Measurements from ENCODE around the gene FMNL3.
A peak's percentile ranks its signal among the peaks of the same experiment; 100 is the strongest.

Gene FMNL3

GRCh38 chr12:49636979-49637755 is 70.0 kb downstream of the FMNL3 start:
- in situ Hi-C loops (cut with HindIII; ENCODE audit: low pct_unique_long_range_greater_than_20kb, low sequenced_read_pairs) = no loop called here
- DNase-seq (ENCODE audit: low read depth in 1 of 2, low spot score in 1 of 2) = peak; percentile 73 to 74
- TF ChIP-seq JUND (IDR thresholded peaks at IDR 0.05; ENCODE audit: low read depth) = no peak

GRCh38 chr12:49636574-49636973 is 70.6 kb downstream of the FMNL3 start:
- DNase-seq (ENCODE audit: low read depth in 1 of 2, low spot score in 1 of 2) = no peak
- in situ Hi-C loops (cut with HindIII; ENCODE audit: low pct_unique_long_range_greater_than_20kb, low sequenced_read_pairs) = no loop called here
- no peak for TF ChIP-seq JUND (IDR thresholded peaks at IDR 0.05; ENCODE audit: low read depth)

- DNase-seq (ENCODE audit: low read depth in 1 of 2, low spot score in 1 of 2) = no peak
- in situ Hi-C loops (cut with HindIII; ENCODE audit: low pct_unique_long_range_greater_than_20kb, low sequenced_read_pairs) = no loop called here
Observed at GRCh38 chr12:49635656-49636055, 71.5 kb downstream of the FMNL3 start.

GRCh38 chr12:49635036-49635435 is 72.2 kb downstream of the FMNL3 start:
- no peak for DNase-seq (ENCODE audit: low read depth in 1 of 2, low spot score in 1 of 2)
- in situ Hi-C loops (cut with HindIII; ENCODE audit: low pct_unique_long_range_greater_than_20kb, low sequenced_read_pairs) = no loop called here
- no peak for TF ChIP-seq JUND (IDR thresholded peaks at IDR 0.05; ENCODE audit: low read depth)

More at GRCh38 chr12:49635656-49636055, 71.5 kb downstream of the FMNL3 start:
- no peak for TF ChIP-seq JUND (IDR thresholded peaks at IDR 0.05; ENCODE audit: low read depth)

GRCh38 chr12:49633703-49634345 is 73.4 kb downstream of the FMNL3 start:
- TF ChIP-seq JUND (IDR thresholded peaks at IDR 0.05; ENCODE audit: low read depth) = no peak
- in situ Hi-C loops (cut with HindIII; ENCODE audit: low pct_unique_long_range_greater_than_20kb, low sequenced_read_pairs) = no loop called here
- no peak for DNase-seq (ENCODE audit: low read depth in 1 of 2, low spot score in 1 of 2)

GRCh38 chr12:49632986-49633702 is 74.1 kb downstream of the FMNL3 start:
- no peak for TF ChIP-seq JUND (IDR thresholded peaks at IDR 0.05; ENCODE audit: low read depth)
- in situ Hi-C loops (cut with HindIII; ENCODE audit: low pct_unique_long_range_greater_than_20kb, low sequenced_read_pairs) = no loop called here

GRCh38 chr12:49632401-49632800 is 74.8 kb downstream of the FMNL3 start:
- no peak for TF ChIP-seq JUND (IDR thresholded peaks at IDR 0.05; ENCODE audit: low read depth)
- DNase-seq (ENCODE audit: low read depth in 1 of 2, low spot score in 1 of 2) = no peak
- in situ Hi-C loops (cut with HindIII; ENCODE audit: low pct_unique_long_range_greater_than_20kb, low sequenced_read_pairs) = no loop called here

More at GRCh38 chr12:49632986-49633702, 74.1 kb downstream of the FMNL3 start:
- no peak for DNase-seq (ENCODE audit: low read depth in 1 of 2, low spot score in 1 of 2)

- DNase-seq (ENCODE audit: low read depth in 1 of 2, low spot score in 1 of 2) = no peak
- in situ Hi-C loops (cut with HindIII; ENCODE audit: low pct_unique_long_range_greater_than_20kb, low sequenced_read_pairs) = no loop called here
- no peak for TF ChIP-seq JUND (IDR thresholded peaks at IDR 0.05; ENCODE audit: low read depth)
Observed at GRCh38 chr12:49631336-49631907, 75.8 kb downstream of the FMNL3 start.

GRCh38 chr12:49627752-49628360 is 79.3 kb downstream of the FMNL3 start:
- in situ Hi-C loops (cut with HindIII; ENCODE audit: low pct_unique_long_range_greater_than_20kb, low sequenced_read_pairs) = no loop called here
- DNase-seq (ENCODE audit: low read depth in 1 of 2, low spot score in 1 of 2) = no peak
- no peak for TF ChIP-seq JUND (IDR thresholded peaks at IDR 0.05; ENCODE audit: low read depth)

- in situ Hi-C loops (cut with HindIII; ENCODE audit: low pct_unique_long_range_greater_than_20kb, low sequenced_read_pairs) = no loop called here
- DNase-seq (ENCODE audit: low read depth in 1 of 2, low spot score in 1 of 2) = no peak
- TF ChIP-seq JUND (IDR thresholded peaks at IDR 0.05; ENCODE audit: low read depth) = no peak
Observed at GRCh38 chr12:49626836-49627235, 80.4 kb downstream of the FMNL3 start.

- TF ChIP-seq JUND (IDR thresholded peaks at IDR 0.05; ENCODE audit: low read depth) = no peak
- no peak for DNase-seq (ENCODE audit: low read depth in 1 of 2, low spot score in 1 of 2)
- in situ Hi-C loops (cut with HindIII; ENCODE audit: low pct_unique_long_range_greater_than_20kb, low sequenced_read_pairs) = no loop called here
Observed at GRCh38 chr12:49626169-49626835, 80.9 kb downstream of the FMNL3 start.

Measured in T47D (cell line).